Activated T-cell treated with anti-CD3 and anti-CD28 coated beads, Interleukin-2, amount 50 U/mL, for 24 hours (primary cell): Measurements from ENCODE around the gene NPBWR2.

Experiments used
- DNase-seq: peaks from one replicate; pipeline ENCODE4 v3.0.0-alpha.2; 2020
- H3K27ac Mint-ChIP-seq: 2 replicates; pipeline ENCODE4 v1.8.0; 2020; ENCODE audit warnings: mild to moderate bottlenecking, mixed read lengths
- H3K27me3 Mint-ChIP-seq: 2 replicates; pipeline ENCODE4 v1.8.0; 2020; ENCODE audit warnings: mixed read lengths
- H3K36me3 Mint-ChIP-seq: 2 replicates; pipeline ENCODE4 v1.8.0; 2020; ENCODE audit warnings: low read depth, mixed read lengths
- H3K4me1 Mint-ChIP-seq: 2 replicates; pipeline ENCODE4 v1.8.0; 2020; ENCODE audit warnings: low read depth, mixed read lengths
- H3K4me3 Mint-ChIP-seq: 2 replicates; pipeline ENCODE4 v1.8.0; 2020; ENCODE audit warnings: mild to moderate bottlenecking, moderate library complexity, mixed read lengths
- H3K9me3 Mint-ChIP-seq: 2 replicates; pipeline ENCODE4 v1.8.0; 2020; ENCODE audit warnings: mixed read lengths

Gene NPBWR2

DNA sequence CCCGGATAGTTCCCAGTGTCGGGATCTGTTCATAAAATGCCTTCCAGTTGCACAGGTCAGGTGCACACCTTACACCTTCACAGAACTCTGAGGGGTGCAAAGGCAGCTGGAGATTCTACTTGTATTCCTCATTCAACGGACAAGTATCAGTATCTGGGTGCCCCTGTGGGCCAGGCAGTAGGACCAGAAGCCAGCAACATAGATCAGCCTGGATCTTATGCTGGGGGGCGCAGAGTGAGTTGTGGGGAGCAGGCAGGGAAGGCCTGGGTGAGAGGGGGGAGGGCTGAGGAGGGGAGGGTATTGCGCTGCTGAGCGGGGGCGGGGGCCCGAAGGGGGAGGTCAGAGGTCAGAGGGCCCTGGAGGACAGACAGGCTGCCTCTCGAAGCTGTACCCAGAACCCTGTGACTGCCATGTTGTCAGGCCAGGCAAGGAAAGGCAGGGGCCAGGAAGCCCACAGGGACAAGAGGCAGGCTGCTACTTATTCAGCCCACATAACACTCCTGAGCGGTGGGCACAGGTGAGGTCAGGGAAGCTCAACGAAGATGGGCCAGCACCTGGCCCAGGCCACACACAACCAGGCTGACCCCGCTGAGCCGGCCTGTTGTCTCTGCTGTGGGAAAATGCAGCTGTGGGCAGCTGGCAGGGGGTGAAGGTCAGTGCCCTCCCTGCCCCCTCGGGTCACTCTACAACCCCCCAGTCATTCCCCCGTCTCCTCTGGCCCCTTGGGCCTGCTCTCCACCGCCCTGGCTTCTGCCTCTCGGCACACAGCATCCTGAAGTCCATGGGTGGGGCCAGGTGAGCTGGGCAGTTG is 26.3 kb downstream of the NPBWR2 start:
- Mint-ChIP-seq H3K4me1 (peaks cover 46% of the 10 kb centered on the region), H3K4me3 (peak overlapping the region; percentile 74), H3K27me3 (peaks cover 18% of the 10 kb centered on the region), H3K9me3 (no peaks in the 10 kb centered on the region), H3K27ac (no peak overlapping the region), H3K36me3 (peaks cover 7% of the 10 kb centered on the region)
- no peak for DNase-seq

DNA sequence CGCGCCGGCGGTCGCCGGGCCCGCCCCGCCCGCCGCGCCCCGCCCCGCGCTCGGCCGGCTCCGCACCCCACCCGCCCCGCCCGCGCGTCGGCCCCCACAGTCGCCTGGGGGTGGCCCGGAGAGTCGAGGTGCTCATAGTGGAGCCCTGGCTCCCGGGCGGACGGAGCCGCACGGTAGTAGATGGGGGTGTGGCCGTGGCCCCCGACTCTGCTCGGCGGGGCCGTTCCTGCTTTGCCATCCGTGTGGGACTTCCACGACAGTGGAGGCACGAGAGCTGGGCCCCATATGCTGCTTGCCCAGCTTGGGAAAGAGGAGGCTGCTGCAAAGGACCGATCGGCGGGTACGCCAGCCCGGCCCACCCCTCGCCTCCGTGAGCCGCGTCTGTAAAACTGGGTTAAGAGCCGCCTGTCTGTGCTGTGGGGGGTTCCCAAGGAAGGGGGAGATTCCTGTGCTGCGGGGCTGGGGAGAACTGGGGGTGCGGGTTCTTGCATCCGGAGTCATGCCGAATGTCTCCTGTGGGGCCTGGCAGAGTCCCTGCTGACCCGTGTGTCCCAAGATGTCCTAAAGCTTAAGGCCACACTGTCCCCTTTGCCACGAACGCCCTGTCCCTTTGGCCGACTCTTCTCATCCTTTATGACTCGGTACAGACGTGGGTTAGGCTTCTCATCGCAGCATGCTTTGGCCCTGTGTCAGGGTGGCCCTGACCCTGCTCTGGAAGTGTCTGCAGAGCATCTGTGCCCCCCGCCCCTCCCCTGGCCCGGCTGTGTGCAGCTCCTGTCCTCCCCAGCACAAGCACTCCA is 27.2 kb downstream of the NPBWR2 start, which contains the start of gene OPRL1:
TSS of gene OPRL1 (plus strand) at position 70 of the 800 bp plus-strand sequence. CDS start 12,639 bp downstream, outside the sequence.
- Mint-ChIP-seq H3K4me3 (peak within 1 kb of the TSS; percentile 89), H3K27me3 (peaks cover 14% of the 10 kb centered on the region), H3K36me3 (peaks cover 15% of the 10 kb centered on the region), H3K27ac (peak within 1 kb of the TSS; percentile 86), H3K4me1 (peaks cover 47% of the 10 kb centered on the region), H3K9me3 (no peaks in the 10 kb centered on the region)
- DNase-seq, result no peak

DNA sequence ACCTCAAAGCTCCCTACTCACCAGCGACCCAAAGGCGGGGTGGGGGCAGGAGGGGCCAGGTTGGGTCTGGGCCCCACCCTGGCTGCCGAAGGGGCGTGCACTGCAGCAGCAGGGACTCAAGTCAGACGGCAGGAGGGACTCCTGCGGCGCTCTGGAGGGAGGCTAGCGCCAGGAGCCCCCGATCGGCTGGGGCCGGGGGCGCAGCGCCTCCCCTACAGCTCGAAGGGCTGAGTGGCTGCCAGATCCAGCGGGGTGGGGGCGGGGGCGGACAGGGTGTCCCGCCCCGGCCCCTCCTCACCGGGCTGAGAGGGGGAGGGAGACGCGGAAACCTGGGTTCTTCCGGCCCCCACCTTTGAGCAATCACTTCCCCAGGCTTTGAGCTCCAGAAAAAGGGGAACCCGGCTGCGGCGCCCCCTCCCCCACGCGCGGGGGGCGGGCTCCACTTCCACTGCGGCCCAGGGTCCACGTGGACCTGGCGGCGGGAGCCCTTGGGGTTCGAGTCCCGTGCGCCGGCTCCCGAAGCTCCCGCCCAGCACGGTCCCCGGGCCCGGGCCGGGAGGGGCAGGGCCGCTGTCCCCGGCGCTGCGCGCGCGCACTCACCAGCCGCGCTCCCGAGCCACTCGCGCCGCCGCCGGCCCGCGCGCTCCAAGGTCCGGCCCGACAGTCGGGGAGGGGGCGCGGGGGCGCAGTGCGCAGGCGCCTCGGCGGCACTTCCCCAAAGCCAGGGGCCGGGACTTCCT is 27.9 kb downstream of the NPBWR2 start, which contains the start of gene RGS19:
TSS of gene RGS19 (minus strand) at position 246 of the 740 bp plus-strand sequence. CDS start 2,632 bp downstream, outside the sequence.
- Mint-ChIP-seq H3K36me3 (peaks cover 22% of the 10 kb centered on the region), H3K4me3 (peak within 1 kb of the TSS; percentile 89), H3K4me1 (peaks cover 47% of the 10 kb centered on the region), H3K9me3 (no peaks in the 10 kb centered on the region), H3K27me3 (peaks cover 10% of the 10 kb centered on the region), H3K27ac (peak within 1 kb of the TSS; percentile 86)
- DNase-seq, result peak; percentile 81

DNA sequence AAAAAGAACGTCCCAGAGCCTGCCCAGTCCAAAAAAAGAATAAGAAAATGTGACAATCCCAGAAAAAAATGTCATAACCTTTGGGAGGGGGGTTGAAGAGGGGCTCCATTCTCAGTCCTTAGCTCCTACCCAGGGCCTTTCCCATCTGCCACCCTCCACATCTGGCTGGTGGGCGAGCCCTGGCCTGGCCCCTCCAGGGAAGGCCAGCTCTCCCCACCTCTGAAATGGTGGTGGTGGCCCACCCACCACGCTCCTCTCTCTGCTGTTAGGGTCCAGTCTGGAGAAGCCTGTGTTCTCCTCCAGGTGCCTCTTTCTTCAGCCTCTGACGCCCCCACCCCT is 28.5 kb downstream of the NPBWR2 start:
- no peak for DNase-seq
- H3K4me1 Mint-ChIP-seq, result peaks cover 43% of the 10 kb centered on the region
- peak overlapping the region; percentile 89 for H3K4me3 Mint-ChIP-seq
- peak overlapping the region; percentile 86 for H3K27ac Mint-ChIP-seq
- no peaks in the 10 kb centered on the region for H3K9me3 Mint-ChIP-seq
- H3K27me3 Mint-ChIP-seq, result peaks cover 6% of the 10 kb centered on the region
- H3K36me3 Mint-ChIP-seq, result peaks cover 27% of the 10 kb centered on the region

DNA sequence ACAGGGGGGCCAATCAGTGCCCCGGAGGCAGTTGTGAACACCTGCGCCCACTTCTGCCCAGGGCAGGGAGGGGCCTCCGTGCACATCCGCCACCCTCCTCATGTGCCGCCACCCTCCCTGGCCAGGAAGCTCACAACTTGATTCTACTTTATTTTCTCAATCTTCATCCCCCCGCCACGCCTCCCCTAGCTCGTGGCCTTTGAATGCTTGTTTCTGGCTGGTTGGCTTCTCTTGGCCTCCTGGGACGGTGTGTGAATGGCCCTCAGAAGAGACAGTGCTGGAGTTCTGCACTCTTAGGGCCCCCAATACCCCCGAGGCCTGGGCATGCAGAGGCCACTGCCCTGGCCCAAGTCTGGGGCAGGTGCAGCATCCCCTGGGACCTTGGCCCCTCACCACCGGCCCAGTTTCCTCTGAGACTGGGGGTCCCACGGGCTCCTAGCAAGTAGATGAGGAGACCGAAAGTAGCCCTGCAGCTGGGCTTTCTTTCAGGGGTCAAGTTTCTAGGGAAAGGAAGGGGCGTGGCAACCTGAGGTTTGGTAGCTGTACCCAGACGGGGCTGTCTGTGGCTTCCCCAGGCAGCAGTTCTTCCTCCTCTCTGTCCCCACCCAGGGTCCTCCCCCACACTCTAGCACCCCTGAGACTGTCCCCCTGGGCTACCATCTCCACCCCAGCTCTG is 29.4 kb downstream of the NPBWR2 start:
- peak; percentile 67 for DNase-seq
- Mint-ChIP-seq H3K27me3 (peaks cover 6% of the 10 kb centered on the region), H3K4me1 (peaks cover 40% of the 10 kb centered on the region), H3K27ac (peak overlapping the region; percentile 91), H3K36me3 (peaks cover 35% of the 10 kb centered on the region), H3K4me3 (peak overlapping the region; percentile 89), H3K9me3 (no peaks in the 10 kb centered on the region)

DNA sequence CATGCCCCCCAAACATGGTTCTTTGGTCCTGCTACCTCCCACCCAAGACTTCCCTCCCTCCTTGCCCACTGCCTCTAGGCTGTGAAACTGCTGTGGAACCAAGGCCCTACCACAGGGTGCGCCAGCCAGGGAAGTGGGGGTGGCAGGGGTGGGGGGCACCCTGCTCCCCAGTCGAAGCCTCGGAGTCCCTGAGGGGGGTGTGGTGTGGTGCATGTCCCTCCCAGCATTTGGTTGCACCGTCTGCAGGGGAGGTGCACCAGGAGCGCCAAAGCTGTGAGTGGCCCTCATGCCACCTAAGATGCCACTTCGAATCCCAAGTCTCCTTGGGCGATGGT is 29.9 kb downstream of the NPBWR2 start:
- peaks cover 39% of the 10 kb centered on the region for H3K36me3 Mint-ChIP-seq
- peak overlapping the region; percentile 91 for H3K27ac Mint-ChIP-seq
- no peak for DNase-seq
- peak overlapping the region; percentile 89 for H3K4me3 Mint-ChIP-seq
- H3K27me3 Mint-ChIP-seq, result peaks cover 6% of the 10 kb centered on the region
- H3K9me3 Mint-ChIP-seq, result no peaks in the 10 kb centered on the region
- H3K4me1 Mint-ChIP-seq, result peaks cover 37% of the 10 kb centered on the region

DNA sequence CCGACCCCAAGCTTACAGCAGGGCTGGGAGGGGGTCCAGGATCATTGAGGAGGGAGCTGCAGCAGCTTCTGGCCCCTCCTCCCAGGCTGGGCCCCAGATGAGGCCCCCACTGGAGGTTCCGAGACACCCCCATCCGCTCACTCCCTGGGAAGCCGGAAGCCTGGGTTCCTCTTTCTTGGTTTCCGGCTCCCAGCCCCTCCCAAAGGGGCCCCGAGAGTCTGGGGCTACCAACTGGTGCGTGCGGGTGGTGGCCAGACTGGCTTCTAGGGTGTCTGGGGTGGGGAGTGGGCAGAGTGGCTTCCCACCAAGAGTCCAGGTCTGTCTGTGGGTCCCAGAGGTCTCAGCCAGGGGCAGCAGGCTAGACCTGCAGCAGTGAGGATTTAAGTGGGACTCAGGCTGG is 30.3 kb downstream of the NPBWR2 start:
- H3K9me3 Mint-ChIP-seq, result no peaks in the 10 kb centered on the region

DNA sequence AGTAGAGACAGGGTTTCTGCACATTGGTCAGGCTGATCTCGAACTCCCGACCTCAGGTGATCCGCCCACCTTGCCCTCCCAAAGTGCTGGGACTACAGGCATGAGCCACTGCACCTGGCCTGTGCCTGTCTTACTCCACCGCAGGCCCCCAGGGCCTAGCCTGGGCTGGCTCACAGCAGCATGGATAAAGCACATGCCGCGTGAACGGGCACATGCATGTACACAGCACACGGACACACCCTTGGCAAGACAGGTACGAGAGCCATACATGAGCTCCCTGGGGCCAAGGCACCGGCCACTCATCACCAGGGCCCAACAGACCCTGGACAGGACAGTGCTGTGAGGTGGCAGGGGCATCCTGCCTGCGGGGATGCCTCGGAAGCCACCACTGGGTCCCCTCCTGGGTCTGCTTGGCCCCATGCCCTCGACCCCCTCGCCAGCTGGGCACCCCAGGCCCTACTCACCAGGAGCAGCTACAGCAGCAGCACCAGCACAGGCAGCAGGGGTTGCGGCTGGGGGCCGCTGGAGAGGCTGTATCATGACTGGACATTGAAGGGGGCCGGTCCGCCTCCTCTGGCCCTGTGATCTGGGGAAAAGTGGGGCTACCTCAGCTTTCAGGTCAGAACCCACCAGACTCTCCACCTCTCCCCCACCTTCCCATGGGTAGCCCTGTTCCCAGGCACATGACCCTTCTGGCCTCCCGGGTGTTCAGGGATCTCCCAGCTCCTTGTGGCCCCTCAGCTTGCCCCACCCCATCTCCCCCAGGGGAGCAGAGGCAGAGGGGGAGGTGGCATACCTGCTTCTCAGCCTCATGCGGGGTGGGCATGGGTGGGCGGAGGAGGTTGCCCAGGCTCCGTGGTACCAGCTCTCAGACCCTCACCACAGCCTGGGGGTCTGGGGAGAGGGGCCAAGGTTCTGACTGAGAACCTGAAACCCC is 31.0 kb downstream of the NPBWR2 start:
- Mint-ChIP-seq H3K4me1 (peaks cover 29% of the 10 kb centered on the region), H3K4me3 (peak overlapping the region; percentile 89), H3K27ac (peak overlapping the region; percentile 91), H3K36me3 (peaks cover 48% of the 10 kb centered on the region), H3K9me3 (no peaks in the 10 kb centered on the region), H3K27me3 (no peaks in the 10 kb centered on the region)
- DNase-seq, result no peak

More for the DNA sequence above, 30.3 kb downstream of the NPBWR2 start:
- peaks cover 43% of the 10 kb centered on the region for H3K36me3 Mint-ChIP-seq
- peaks cover 5% of the 10 kb centered on the region for H3K27me3 Mint-ChIP-seq
- H3K4me1 Mint-ChIP-seq, result peaks cover 33% of the 10 kb centered on the region
- H3K27ac Mint-ChIP-seq, result peak overlapping the region; percentile 91
- DNase-seq, result peak; percentile 66
- H3K4me3 Mint-ChIP-seq, result peak overlapping the region; percentile 89

DNA sequence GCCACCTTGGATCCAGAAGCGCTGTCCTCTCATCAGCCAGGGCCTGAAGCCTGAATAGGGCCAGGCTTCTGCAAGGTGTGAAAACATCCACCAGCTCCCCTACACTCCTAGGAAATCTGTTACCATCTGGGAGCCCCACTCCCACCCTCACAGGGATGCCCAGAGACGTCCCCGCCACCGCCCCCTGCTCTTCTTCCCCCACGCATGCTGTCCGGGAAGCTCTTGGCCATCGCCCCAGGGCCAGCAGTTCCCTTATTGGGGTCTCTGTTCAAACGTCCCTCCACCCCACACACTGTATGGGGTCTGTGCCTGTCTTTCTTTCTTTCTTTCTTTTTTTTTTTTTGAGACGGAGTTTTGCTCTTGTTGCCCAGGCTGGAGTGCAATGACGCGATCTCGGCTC is 31.8 kb downstream of the NPBWR2 start:
- Mint-ChIP-seq H3K36me3 (peaks cover 48% of the 10 kb centered on the region), H3K4me1 (peaks cover 27% of the 10 kb centered on the region), H3K27ac (peak overlapping the region; percentile 79), H3K27me3 (no peaks in the 10 kb centered on the region), H3K4me3 (no peak overlapping the region), H3K9me3 (no peaks in the 10 kb centered on the region)
- DNase-seq, result no peak

DNA sequence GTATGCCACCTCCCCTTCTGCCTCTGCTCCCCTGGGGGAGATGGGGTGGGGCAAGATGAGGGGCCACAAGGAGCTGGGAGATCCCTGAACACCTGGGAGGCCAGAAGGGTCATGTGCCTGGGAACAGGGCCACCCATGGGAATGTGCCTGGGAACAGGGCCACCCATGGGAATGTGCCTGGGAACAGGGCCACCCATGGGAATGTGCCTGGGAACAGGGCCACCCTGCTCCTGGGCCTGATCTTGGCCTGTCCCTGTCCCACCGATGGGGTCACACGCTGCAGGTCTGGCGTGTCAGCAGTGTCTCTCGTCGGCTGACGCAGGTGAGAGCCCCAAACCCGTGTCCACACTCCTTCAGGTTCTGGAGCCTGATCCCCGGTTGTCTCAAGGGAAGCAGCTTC is 32.4 kb downstream of the NPBWR2 start:
- no peak for DNase-seq
- Mint-ChIP-seq H3K9me3 (no peaks in the 10 kb centered on the region), H3K27ac (peak overlapping the region; percentile 79), H3K36me3 (peaks cover 48% of the 10 kb centered on the region), H3K27me3 (no peaks in the 10 kb centered on the region), H3K4me1 (peaks cover 21% of the 10 kb centered on the region), H3K4me3 (no peak overlapping the region)

DNA sequence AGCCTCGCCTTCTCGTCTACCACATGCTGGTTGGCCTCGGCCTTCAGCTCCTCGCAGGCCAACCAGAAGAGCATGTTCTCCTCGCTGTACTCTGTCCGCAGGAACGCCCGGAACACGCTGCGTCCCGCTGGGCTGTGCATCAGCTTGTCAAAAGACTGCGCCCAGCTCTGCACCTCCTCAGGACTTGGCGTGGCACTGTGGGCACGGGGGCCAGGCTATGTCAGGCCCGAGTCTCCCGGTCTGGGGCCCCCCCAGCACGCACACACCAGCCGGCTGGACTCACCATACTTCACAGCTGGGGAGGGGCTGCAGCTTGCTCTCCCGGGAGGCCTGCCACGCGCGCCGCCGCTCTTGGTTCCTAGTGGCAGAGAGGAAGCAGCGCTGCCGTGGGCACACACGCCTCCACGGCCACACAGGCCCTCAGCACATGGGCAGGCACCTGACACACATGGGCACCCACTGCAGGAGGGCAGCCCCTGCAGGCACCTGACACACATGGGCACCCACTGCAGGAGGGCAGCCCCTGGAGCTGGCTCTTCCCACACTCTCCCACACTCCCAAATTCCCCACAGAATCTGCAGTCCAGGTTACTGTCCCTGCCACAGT is 33.1 kb downstream of the NPBWR2 start:
- H3K9me3 Mint-ChIP-seq, result no peaks in the 10 kb centered on the region
- no peak overlapping the region for H3K27ac Mint-ChIP-seq
- H3K27me3 Mint-ChIP-seq, result no peaks in the 10 kb centered on the region
- H3K4me1 Mint-ChIP-seq, result peaks cover 23% of the 10 kb centered on the region
- H3K36me3 Mint-ChIP-seq, result peaks cover 48% of the 10 kb centered on the region
- DNase-seq, result no peak
- no peak overlapping the region for H3K4me3 Mint-ChIP-seq

DNA sequence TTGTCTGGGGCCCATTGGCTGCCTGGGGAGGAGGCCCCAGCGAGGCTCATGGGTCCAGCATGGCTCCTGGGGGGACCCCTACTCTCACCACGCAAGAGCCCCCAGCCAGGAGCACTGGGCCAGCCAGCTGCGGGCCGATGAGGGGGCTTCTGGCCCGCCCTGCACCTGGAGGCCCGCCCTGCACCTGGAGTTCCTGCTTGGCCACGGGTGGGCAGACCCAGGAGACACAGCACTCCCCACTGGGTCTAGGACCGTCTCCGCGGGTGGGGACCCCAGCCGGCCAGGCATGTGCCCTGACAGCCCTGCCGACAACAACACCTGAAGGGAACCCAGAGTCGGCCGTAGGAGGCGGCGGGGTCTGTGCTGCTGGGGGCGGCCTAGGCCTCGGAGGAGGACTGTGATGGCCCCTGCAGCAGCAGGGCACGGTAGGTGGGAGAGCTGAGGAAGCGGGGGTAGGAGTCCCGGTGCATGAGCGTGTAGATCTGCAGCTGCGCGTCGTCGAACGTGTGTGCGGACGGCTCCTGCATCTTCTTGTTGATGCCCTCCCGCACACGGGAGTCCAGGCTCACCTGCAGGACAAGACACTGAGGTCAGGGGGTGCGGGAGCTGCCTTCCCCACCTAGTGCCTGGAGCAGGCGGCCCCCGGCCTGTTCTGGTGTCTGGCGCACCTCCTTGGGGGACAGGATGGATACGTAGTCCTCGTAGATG is 33.7 kb downstream of the NPBWR2 start:
- DNase-seq, result no peak
- no peaks in the 10 kb centered on the region for H3K27me3 Mint-ChIP-seq
- H3K9me3 Mint-ChIP-seq, result no peaks in the 10 kb centered on the region
- peak overlapping the region; percentile 40 for H3K27ac Mint-ChIP-seq
- no peak overlapping the region for H3K4me3 Mint-ChIP-seq
- H3K36me3 Mint-ChIP-seq, result peaks cover 43% of the 10 kb centered on the region
- H3K4me1 Mint-ChIP-seq, result peaks cover 18% of the 10 kb centered on the region
